ENCODE results near the gene ANKRD28. TPM values are rescaled to one million over a fixed set of nuclear protein-coding genes. Genes with fewer than 3 reads are reported as not detected.
A peak's percentile ranks its signal among the peaks of the same experiment; 100 is the strongest.

Gene ANKRD28
- total RNA-seq, 1 experiment from 2014 or later, result 53.0 TPM

- Histone ChIP-seq H2AFZ (ENCODE audit: low read length) (no peak overlapping the region), H3K9me3 (ENCODE audit: low read length) (no peaks in the 10 kb centered on the region), H3K79me2 (ENCODE audit: low read length) (peaks cover 88% of the 10 kb centered on the region), H3K4me2 (ENCODE audit: low read length) (peak overlapping the region; percentile 61; the same call in 1 of the 2 replicates), H3K9me2 (replicated peaks; ENCODE audit: low read length) (no peaks in the 10 kb centered on the region), H3K9ac (ENCODE audit: low read length) (peak overlapping the region; percentile 26; the same call in 1 of the 2 replicates), H3K27me3 (ENCODE audit: low read length) (no peaks in the 10 kb centered on the region), H3K4me3 (ENCODE audit: low read length) (no peak overlapping the region), H3K27ac (ENCODE audit: low read length) (peak overlapping the region; percentile 75), H3F3A (ENCODE audit: low read length, unreplicated experiment) (no peaks in the 10 kb centered on the region), H3K4me1 (ENCODE audit: insufficient read depth, low read length) (peaks cover 43% of the 10 kb centered on the region), H3K36me3 (ENCODE audit: low read depth, low read length) (no peaks in the 10 kb centered on the region), H4K20me1 (ENCODE audit: low read length) (no peaks in the 10 kb centered on the region)
- intact Hi-C loops (cut with micrococcal nuclease), result loop anchor here (2.0 kb wide), 1 partner anchor 112 kb away; no protein-coding TSS in a partner anchor
- TF ChIP-seq CTCF (conservative IDR thresholded peaks at IDR 0.05; ENCODE audit: low read depth, low read length) (no peak), EZH2 (IDR thresholded peaks at IDR 0.05; ENCODE audit: low read length, unreplicated experiment) (no peak)
- CTCF ChIA-PET, result no interaction called here
- peak; percentile 17; the same call in 1 of the 2 replicates for ATAC-seq
- BruUV-seq (replicated peaks), result no TSS peak
- no peak for DNase-seq
- POLR2A ChIA-PET (ENCODE audit: unreplicated experiment), result no interaction called here
Observed at GRCh38 chr3:15804553-15805095, 6.8 kb upstream of the ANKRD28 start.

- no peak for TF ChIP-seq EZH2 (IDR thresholded peaks at IDR 0.05; ENCODE audit: low read length, unreplicated experiment)
- TF ChIP-seq EZH2phosphoT487 (IDR thresholded peaks at IDR 0.05; ENCODE audit: borderline replicate concordance, low read length), result no peak
- TF ChIP-seq CTCF (conservative IDR thresholded peaks at IDR 0.05; ENCODE audit: low read depth, low read length), result no peak
- Histone ChIP-seq H3K4me1 (ENCODE audit: insufficient read depth, low read length) (peaks cover 49% of the 10 kb centered on the region), H3K9me3 (ENCODE audit: low read length) (no peaks in the 10 kb centered on the region), H3K36me3 (ENCODE audit: low read depth, low read length) (no peaks in the 10 kb centered on the region), H3F3A (ENCODE audit: low read length, unreplicated experiment) (no peaks in the 10 kb centered on the region), H3K4me3 (ENCODE audit: low read length) (no peak overlapping the region), H3K4me2 (ENCODE audit: low read length) (peak overlapping the region; percentile 39), H4K20me1 (ENCODE audit: low read length) (no peaks in the 10 kb centered on the region), H3K27ac (ENCODE audit: low read length) (peak overlapping the region; percentile 75), H3K27me3 (ENCODE audit: low read length) (no peaks in the 10 kb centered on the region), H2AFZ (ENCODE audit: low read length) (no peak overlapping the region), H3K9ac (ENCODE audit: low read length) (no peak overlapping the region), H3K9me2 (replicated peaks; ENCODE audit: low read length) (no peaks in the 10 kb centered on the region), H3K79me2 (ENCODE audit: low read length) (peaks cover 87% of the 10 kb centered on the region)
- POLR2A ChIA-PET (ENCODE audit: unreplicated experiment), result no interaction called here
- DNase-seq, result peak; percentile 59
- peak; percentile 73 for ATAC-seq
- CTCF ChIA-PET, result no interaction called here
- BruUV-seq (replicated peaks), result no TSS peak
- intact Hi-C loops (cut with micrococcal nuclease), result loop anchor here (2.0 kb wide), 1 partner anchor 111 kb away; no protein-coding TSS in a partner anchor
Observed at GRCh38 chr3:15803921-15804320, 6.1 kb upstream of the ANKRD28 start.

DNA sequence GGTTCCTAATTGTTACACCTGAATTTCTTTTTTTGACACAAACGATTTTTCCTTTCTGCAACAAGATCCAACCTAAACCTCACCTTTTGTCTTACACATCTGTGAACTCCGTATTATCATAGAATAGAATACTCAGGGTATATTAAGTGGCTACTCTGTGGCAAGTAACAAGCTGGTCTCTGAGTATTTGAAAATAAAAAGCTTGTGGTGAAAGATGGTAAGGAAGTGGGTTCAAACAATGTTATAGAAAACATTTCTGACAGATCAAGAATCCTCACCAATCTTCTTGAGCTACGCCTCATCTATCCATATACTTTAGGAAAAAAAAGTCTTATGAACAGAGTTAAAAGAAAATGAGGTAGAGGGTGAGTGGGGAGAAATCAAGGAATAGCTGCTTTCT lies 3.5 kb upstream of the ANKRD28 start:
- H3K4me1 ChIP-seq (ENCODE audit: insufficient read depth, low read length), result peaks cover 63% of the 10 kb centered on the region
- BruUV-seq (replicated peaks), result no TSS peak
- H3K27ac ChIP-seq (ENCODE audit: low read length), result no peak overlapping the region
- ChIA-PET CTCF (interaction anchor here (0.7 kb wide), 1 partner anchor 33 kb away, joined by 4 read pairs; no protein-coding TSS in a partner anchor), POLR2A (ENCODE audit: unreplicated experiment) (interaction anchor here (0.7 kb wide), 1 partner anchor 106 kb away, joined by 3 read pairs; no protein-coding TSS in a partner anchor)
- peaks cover 82% of the 10 kb centered on the region for H3K79me2 ChIP-seq (ENCODE audit: low read length)
- no peaks in the 10 kb centered on the region for H3K36me3 ChIP-seq (ENCODE audit: low read depth, low read length)
- no peak overlapping the region for H3K4me2 ChIP-seq (ENCODE audit: low read length)
- no peak overlapping the region for H2AFZ ChIP-seq (ENCODE audit: low read length)
- H3K27me3 ChIP-seq (ENCODE audit: low read length), result no peaks in the 10 kb centered on the region
- H3F3A ChIP-seq (ENCODE audit: low read length, unreplicated experiment), result peaks cover 13% of the 10 kb centered on the region
- H3K9me2 ChIP-seq (replicated peaks; ENCODE audit: low read length), result no peaks in the 10 kb centered on the region
- intact Hi-C loops (cut with micrococcal nuclease), result no loop called here
- TF ChIP-seq EZH2phosphoT487 (IDR thresholded peaks at IDR 0.05; ENCODE audit: borderline replicate concordance, low read length) (no peak), CTCF (conservative IDR thresholded peaks at IDR 0.05; ENCODE audit: low read depth, low read length) (no peak), EZH2 (IDR thresholded peaks at IDR 0.05; ENCODE audit: low read length, unreplicated experiment) (no peak)
- no peak overlapping the region for H3K9ac ChIP-seq (ENCODE audit: low read length)
- no peak overlapping the region for H3K4me3 ChIP-seq (ENCODE audit: low read length)
- DNase-seq (no peak), ATAC-seq (no peak)
- no peaks in the 10 kb centered on the region for H4K20me1 ChIP-seq (ENCODE audit: low read length)
- H3K9me3 ChIP-seq (ENCODE audit: low read length), result no peaks in the 10 kb centered on the region

All from PC-3 (cell line).